GM12878 (cell line): ENCODE results near the gene UBALD2. TPM values are rescaled to one million over a fixed set of nuclear protein-coding genes. Genes with fewer than 3 reads are reported as not detected.
A peak's percentile ranks its signal among the peaks of the same experiment; 100 is the strongest.

Source experiments
- ASH2L ChIP-seq: fragments of 300-600, 200-600 bp; sonication (generic); IDR thresholded peaks from 2 replicates; pipeline ENCODE4 v1.6.1; 2017; ENCODE audit warnings: low read depth, mild to moderate bottlenecking, borderline replicate concordance
- BACH1 ChIP-seq: fragments of 450-650 bp; IDR thresholded peaks from 2 replicates; pipeline ENCODE4 v1.6.1; 2017; ENCODE audit warnings: mild to moderate bottlenecking, borderline replicate concordance
- BCL3 ChIP-seq: IDR thresholded peaks from 2 replicates; pipeline ENCODE4 v1.6.1; 2011; ENCODE audit warnings: borderline replicate concordance, low read depth, mild to moderate bottlenecking, moderate library complexity, low read length; ENCODE audit not compliant: insufficient read depth, poor library complexity, severe bottlenecking
- CHD2 ChIP-seq: IDR thresholded peaks from 2 replicates; pipeline ENCODE4 v1.6.1; 2011; ENCODE audit warnings: low read depth, low read length, improper control_type of control experiment, borderline replicate concordance
- CREB1 ChIP-seq: IDR thresholded peaks from 2 replicates; pipeline ENCODE4 v1.6.1; 2012; ENCODE audit warnings: low read depth, mild to moderate bottlenecking, inconsistent platforms
- IKZF2 ChIP-seq, 2 experiments: fragments of 450-650 bp; IDR thresholded peaks; 2 replicates each; pipeline ENCODE4 v1.6.1; 2017; ENCODE audit warnings: mild to moderate bottlenecking in 2 of 2, moderate library complexity in 2 of 2
- IRF4 ChIP-seq: IDR thresholded peaks from 2 replicates; pipeline ENCODE4 v1.6.1; 2011; ENCODE audit warnings: low read depth, low read length
- KAT2A ChIP-seq: conservative IDR thresholded peaks from 2 replicates; pipeline ENCODE4 v1.6.1; 2011; ENCODE audit warnings: low read depth, low read length; ENCODE audit not compliant: control insufficient read depth
- MTA2 ChIP-seq: fragments of 450-650 bp; IDR thresholded peaks from 2 replicates; pipeline ENCODE4 v1.6.1; 2016; ENCODE audit warnings: low read depth, mild to moderate bottlenecking, moderate library complexity
- MTA3 ChIP-seq: IDR thresholded peaks from 2 replicates; pipeline ENCODE4 v1.6.1; 2012; ENCODE audit warnings: low read length, inconsistent platforms, borderline replicate concordance
- NRF1 ChIP-seq: conservative IDR thresholded peaks from 2 replicates; pipeline ENCODE4 v1.6.1; 2011; ENCODE audit warnings: mild to moderate bottlenecking, low read depth, low read length, improper control_type of control experiment
- PKNOX1 ChIP-seq: fragments of 450-650 bp; IDR thresholded peaks from 2 replicates; pipeline ENCODE4 v1.6.1; 2016; ENCODE audit warnings: mild to moderate bottlenecking
- POLR2A ChIP-seq: IDR thresholded peaks from 2 replicates; pipeline ENCODE4 v1.6.1; 2011; ENCODE audit warnings: low read depth, mild to moderate bottlenecking, low read length
- RELA ChIP-seq: fragments of 450-650 bp; IDR thresholded peaks from 2 replicates; pipeline ENCODE4 v1.8.0; 2014; ENCODE audit warnings: borderline replicate concordance; ENCODE audit not compliant: partially characterized antibody
- SPI1 ChIP-seq: IDR thresholded peaks from 2 replicates; pipeline ENCODE4 v1.6.1; 2011; ENCODE audit warnings: low read depth, mild to moderate bottlenecking, low read length, moderate library complexity, borderline replicate concordance; ENCODE audit not compliant: insufficient read depth
- SUPT20H ChIP-seq: IDR thresholded peaks from 2 replicates; pipeline ENCODE4 v1.6.1; 2011; ENCODE audit warnings: low read depth, mild to moderate bottlenecking, low read length, moderate library complexity, borderline replicate concordance; ENCODE audit not compliant: control insufficient read depth
- TAF1 ChIP-seq: IDR thresholded peaks from 2 replicates; pipeline ENCODE4 v1.6.1; 2011; ENCODE audit warnings: mild to moderate bottlenecking, low read depth, low read length, borderline replicate concordance
- USF1 ChIP-seq: IDR thresholded peaks from 2 replicates; pipeline ENCODE4 v1.6.1; 2011; ENCODE audit warnings: borderline replicate concordance, low read depth, mild to moderate bottlenecking, moderate library complexity, mixed read lengths, low read length; ENCODE audit not compliant: insufficient read depth; ENCODE audit errors: extremely low read length
- YBX1 ChIP-seq: fragments of 450-650 bp; IDR thresholded peaks from 2 replicates; pipeline ENCODE4 v1.6.1; 2016; ENCODE audit warnings: antibody characterized with exemption
- ZNF217 ChIP-seq: fragments of 450-650 bp; IDR thresholded peaks from 2 replicates; pipeline ENCODE4 v1.6.1; 2017; ENCODE audit warnings: antibody characterized with exemption, mild to moderate bottlenecking
- ZNF24 ChIP-seq: fragments of 450-650 bp; IDR thresholded peaks from 2 replicates; pipeline ENCODE4 v1.6.1; 2017; ENCODE audit warnings: antibody characterized with exemption, mild to moderate bottlenecking
- polyA plus RNA-seq, 11 experiments: library from polyadenylated mRNA; depleted of rRNA in 4 of 11; unstranded in 6 of 11; stranded (reverse) in 5 of 11; fragments of >200 nt; fragmentation: Nextera tagmentation in 4 of 11; fragmentation: Illumina TruSeq in 1 of 11; extraction: Ambion mirVana in 4 of 11; extraction: Trizol in 1 of 11; gene quantifications; 1 replicate in 1 of 11; 2 replicates in 10 of 11; pipeline versions ENCODE4 v1.2.1 to v1.2.3, GENCODE V29; 2011 to 2016; ENCODE audit warnings: inconsistent platforms in 2 of 11, missing spikeins in 2 of 11, low read depth in 1 of 11
- total RNA-seq, 4 experiments: library from RNA; depleted of rRNA in 3 of 4; stranded (reverse); fragments of >200 nt in 3 of 4; fragmentation: Illumina TruSeq in 1 of 4; extraction: Trizol in 1 of 4; gene quantifications; 2 replicates each; pipeline versions ENCODE4 v1.2.1 to v1.2.3, GENCODE V29; 2013 to 2021
- TF ChIP-seq, protein P1 (sequence below), 3 experiments: IDR thresholded peaks in 2 of 3; conservative IDR thresholded peaks in 1 of 3; 2 replicates each; pipeline ENCODE4 v1.5.1; 2011; ENCODE audit warnings: low read depth in 3 of 3, low read length in 3 of 3, mild to moderate bottlenecking in 3 of 3, control low read depth in 2 of 3, moderate library complexity in 2 of 3, inconsistent platforms in 1 of 3, mixed read lengths in 1 of 3; ENCODE audit not compliant: control insufficient read depth in 2 of 3, insufficient read depth in 1 of 3; ENCODE audit errors: extremely low read depth in 1 of 3
- TF ChIP-seq, protein P2 (sequence below): IDR thresholded peaks from 2 replicates; pipeline ENCODE4 v1.6.1; 2011; ENCODE audit warnings: mild to moderate bottlenecking, low read depth, low read length, moderate library complexity; ENCODE audit not compliant: insufficient replicate concordance

UBALD2 gene
- total and polyA plus RNA-seq, 10 of the 15 experiments (the other 5 are each of a cell fraction or from before 2014, with no cell fraction given), result 2.8 to 165 (median 20.6) TPM

DNA sequence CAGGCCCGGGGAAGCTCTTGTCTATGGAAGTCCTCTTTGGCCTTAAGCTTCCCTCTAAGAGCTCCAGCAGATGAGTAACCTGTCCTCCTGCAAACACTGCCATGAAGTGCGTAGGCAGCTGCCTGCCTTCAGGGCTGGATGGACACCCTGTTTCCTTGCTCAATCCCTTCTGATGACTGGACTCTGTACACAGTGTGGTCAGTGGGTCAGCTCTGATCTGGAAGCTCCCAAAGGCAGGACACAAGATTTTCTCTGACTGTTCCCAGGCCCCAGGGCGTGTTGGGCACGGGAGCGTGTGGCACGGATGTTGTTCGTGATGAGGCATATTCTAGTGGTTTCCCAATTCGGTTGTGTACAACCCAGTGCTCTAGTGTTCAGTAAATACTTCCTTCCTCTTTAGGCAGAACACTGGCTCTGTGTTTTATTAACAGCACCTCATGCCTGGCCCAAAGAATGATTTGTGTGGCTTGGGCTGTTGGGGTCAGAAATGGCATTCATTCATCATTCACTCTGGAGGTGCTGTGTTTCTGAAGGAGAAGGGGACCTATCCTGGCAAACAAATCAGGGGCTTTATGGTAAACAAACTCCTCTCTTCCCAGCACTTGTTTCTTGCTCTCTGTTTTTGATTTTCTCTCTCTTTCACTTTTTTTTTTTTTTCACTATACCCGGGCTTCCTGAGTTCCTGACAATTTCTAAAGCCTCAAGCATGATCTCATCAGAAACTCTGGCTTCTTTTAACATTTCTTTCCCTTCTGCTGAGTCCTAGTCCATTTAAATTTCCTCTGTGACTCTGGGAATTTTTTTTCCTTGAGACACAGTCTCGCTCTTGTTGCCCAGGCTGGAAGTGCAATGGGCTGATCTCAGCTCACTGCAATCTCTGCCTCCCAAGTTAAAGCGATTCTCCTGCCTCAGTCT, 12.9 kb upstream of the UBALD2 start (continued):
- no peak for TF ChIP-seq BCL3
- 0 out of 2 replicates have a peak, but pooled peaks have one; percentile 18 for TF ChIP-seq TAF1
- no peak for TF ChIP-seq KAT2A
- 0 out of 2 replicates have a peak, but pooled peaks have one; percentile 14 for TF ChIP-seq MTA2
- no peak for TF ChIP-seq IRF4
- peak; percentile 53; the same call in 1 of the 2 replicates for TF ChIP-seq SPI1
- TF ChIP-seq PKNOX1, result no peak
- peak; percentile 52 to 54 for TF ChIP-seq IKZF2 (IDR thresholded peaks at IDR 0.05)
- TF ChIP-seq BACH1, result no peak
- TF ChIP-seq USF1, result no peak
- TF ChIP-seq RELA, result no peak
- TF ChIP-seq MTA3, result 0 out of 2 replicates have a peak, but pooled peaks have one; percentile 68
- TF ChIP-seq, protein P1, sequence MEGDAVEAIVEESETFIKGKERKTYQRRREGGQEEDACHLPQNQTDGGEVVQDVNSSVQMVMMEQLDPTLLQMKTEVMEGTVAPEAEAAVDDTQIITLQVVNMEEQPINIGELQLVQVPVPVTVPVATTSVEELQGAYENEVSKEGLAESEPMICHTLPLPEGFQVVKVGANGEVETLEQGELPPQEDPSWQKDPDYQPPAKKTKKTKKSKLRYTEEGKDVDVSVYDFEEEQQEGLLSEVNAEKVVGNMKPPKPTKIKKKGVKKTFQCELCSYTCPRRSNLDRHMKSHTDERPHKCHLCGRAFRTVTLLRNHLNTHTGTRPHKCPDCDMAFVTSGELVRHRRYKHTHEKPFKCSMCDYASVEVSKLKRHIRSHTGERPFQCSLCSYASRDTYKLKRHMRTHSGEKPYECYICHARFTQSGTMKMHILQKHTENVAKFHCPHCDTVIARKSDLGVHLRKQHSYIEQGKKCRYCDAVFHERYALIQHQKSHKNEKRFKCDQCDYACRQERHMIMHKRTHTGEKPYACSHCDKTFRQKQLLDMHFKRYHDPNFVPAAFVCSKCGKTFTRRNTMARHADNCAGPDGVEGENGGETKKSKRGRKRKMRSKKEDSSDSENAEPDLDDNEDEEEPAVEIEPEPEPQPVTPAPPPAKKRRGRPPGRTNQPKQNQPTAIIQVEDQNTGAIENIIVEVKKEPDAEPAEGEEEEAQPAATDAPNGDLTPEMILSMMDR (IDR thresholded peaks at IDR 0.05 in 2 of 3, conservative IDR thresholded peaks at IDR 0.05 in 1 of 3; ENCODE audit: control insufficient read depth in 2 of 3, extremely low read depth in 1 of 3, insufficient read depth in 1 of 3, low read depth in 3 of 3, low read length in 3 of 3), result no peak
- TF ChIP-seq SUPT20H, result no peak
- TF ChIP-seq ZNF24, result peak; percentile 75
- no peak for TF ChIP-seq CHD2
- TF ChIP-seq, protein P2, sequence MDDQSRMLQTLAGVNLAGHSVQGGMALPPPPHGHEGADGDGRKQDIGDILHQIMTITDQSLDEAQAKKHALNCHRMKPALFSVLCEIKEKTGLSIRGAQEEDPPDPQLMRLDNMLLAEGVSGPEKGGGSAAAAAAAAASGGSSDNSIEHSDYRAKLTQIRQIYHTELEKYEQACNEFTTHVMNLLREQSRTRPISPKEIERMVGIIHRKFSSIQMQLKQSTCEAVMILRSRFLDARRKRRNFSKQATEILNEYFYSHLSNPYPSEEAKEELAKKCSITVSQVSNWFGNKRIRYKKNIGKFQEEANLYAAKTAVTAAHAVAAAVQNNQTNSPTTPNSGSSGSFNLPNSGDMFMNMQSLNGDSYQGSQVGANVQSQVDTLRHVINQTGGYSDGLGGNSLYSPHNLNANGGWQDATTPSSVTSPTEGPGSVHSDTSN, result no peak
- no peak for TF ChIP-seq ASH2L
- TF ChIP-seq POLR2A, result peak; percentile 62
- no peak for TF ChIP-seq NRF1
- TF ChIP-seq CREB1, result no peak
- no peak for TF ChIP-seq YBX1
- no peak for TF ChIP-seq ZNF217
